Esophagus muscularis mucosa (tissue), 4 donors: ENCODE results near the gene CCDC92B. TPM values are rescaled to one million over a fixed set of nuclear protein-coding genes. Genes with fewer than 3 reads are reported as not detected.
A peak's percentile ranks its signal among the peaks of the same experiment; 100 is the strongest.

Source experiments
- DNase-seq: peaks from one replicate; pipeline ENCODE4 v3.0.0-alpha.2; 2017; ENCODE audit errors: extremely low spot score
- H3K27ac ChIP-seq, 4 donors: fragments of 200-600 bp; sonication (generic); replicated peaks in 1 of 4; 1 replicate in 3 of 4; 2 replicates in 1 of 4; pipeline ENCODE4 v1.5.1; 2016 to 2019; ENCODE audit warnings: mild to moderate bottlenecking in 1 of 4
- H3K27me3 ChIP-seq, 4 donors: fragments of 200-600 bp; sonication (generic); one replicate each; pipeline versions ENCODE4 v1.5.1 to v1.6.0; 2016 to 2019
- H3K36me3 ChIP-seq, 4 donors: fragments of 200-600 bp; sonication (generic); one replicate each; pipeline ENCODE4 v1.5.1; 2016 to 2019
- H3K4me1 ChIP-seq, 4 donors: fragments of 200-600 bp; sonication (generic); one replicate each; pipeline ENCODE4 v1.5.1; 2016 to 2019
- H3K4me3 ChIP-seq, 4 donors: fragments of 200-600 bp; sonication (generic); 1 replicate in 2 of 4; 2 replicates in 2 of 4; pipeline ENCODE4 v1.5.1; 2016 to 2019; ENCODE audit warnings: mild to moderate bottlenecking in 4 of 4, moderate library complexity in 1 of 4
- H3K9me3 ChIP-seq, 4 donors: fragments of 200-600 bp; sonication (generic); 1 replicate in 3 of 4; 2 replicates in 1 of 4; pipeline ENCODE4 v1.5.1; 2016 to 2019
- EP300 ChIP-seq: sonication (generic); formaldehyde crosslinking; IDR thresholded peaks from one replicate; pipeline ENCODE4 v1.6.1; 2017; ENCODE audit warnings: antibody characterized with exemption
- POLR2A ChIP-seq: fragments of 450-650 bp; IDR thresholded peaks from one replicate; pipeline ENCODE4 v1.6.1; 2017; ENCODE audit warnings: antibody characterized with exemption, moderate library complexity, mild to moderate bottlenecking, low read depth
- POLR2AphosphoS5 ChIP-seq, 2 donors: sonication (generic); formaldehyde crosslinking; IDR thresholded peaks; one replicate each; pipeline ENCODE4 v1.6.1; 2017; ENCODE audit warnings: antibody characterized with exemption in 2 of 2
- WGBS: methylation state at CpG from one replicate; pipeline ENCODE4 v1.1.5; 2018; 5-methylcytosine and 5-hydroxymethylcytosine counted together
- intact Hi-C: fragments of 100-400 bp; cut with DNase I; formaldehyde crosslinking; loops from one replicate; pipeline ENCODE4 v1.15.1; 2023
- total RNA-seq, 4 donors: library from RNA; depleted of rRNA; stranded (reverse); fragments of >200 nt; gene quantifications; one replicate each; pipeline versions ENCODE4 v1.1.0 to v1.2.1, GENCODE V29; 2016
- TF ChIP-seq, protein P1 (sequence below), 3 experiments: fragments of 200-600 bp in 2 of 3; fragments of 450-650 bp in 1 of 3; sonication (generic) in 2 of 3; IDR thresholded peaks; one replicate each; pipeline ENCODE4 v1.5.1; 2017 to 2019; ENCODE audit warnings: antibody characterized with exemption in 3 of 3, mild to moderate bottlenecking in 2 of 3, moderate library complexity in 1 of 3

The CCDC92B gene
- total RNA-seq, 4 donors from 2014 or later: 0.13 to 0.42 TPM; not detected in 2

- WGBS: 66% methylated on average over 27 of the region's 27 CpGs
- no peaks in the 10 kb centered on the region for H3K9me3 ChIP-seq
- H3K4me3 ChIP-seq: no peak overlapping the region
- H3K4me1 ChIP-seq: peaks cover 40 to 60% (median 50%) of the 10 kb centered on the region in 4 donors
- peak; percentile 88 for DNase-seq
- peaks cover 26 to 59% (median 50%) of the 10 kb centered on the region in 4 donors for H3K36me3 ChIP-seq
- TF ChIP-seq EP300 (peak; percentile 35), POLR2A (no peak), POLR2AphosphoS5 (IDR thresholded peaks at IDR 0.05) (peak; percentile 74)
- TF ChIP-seq, protein P1, sequence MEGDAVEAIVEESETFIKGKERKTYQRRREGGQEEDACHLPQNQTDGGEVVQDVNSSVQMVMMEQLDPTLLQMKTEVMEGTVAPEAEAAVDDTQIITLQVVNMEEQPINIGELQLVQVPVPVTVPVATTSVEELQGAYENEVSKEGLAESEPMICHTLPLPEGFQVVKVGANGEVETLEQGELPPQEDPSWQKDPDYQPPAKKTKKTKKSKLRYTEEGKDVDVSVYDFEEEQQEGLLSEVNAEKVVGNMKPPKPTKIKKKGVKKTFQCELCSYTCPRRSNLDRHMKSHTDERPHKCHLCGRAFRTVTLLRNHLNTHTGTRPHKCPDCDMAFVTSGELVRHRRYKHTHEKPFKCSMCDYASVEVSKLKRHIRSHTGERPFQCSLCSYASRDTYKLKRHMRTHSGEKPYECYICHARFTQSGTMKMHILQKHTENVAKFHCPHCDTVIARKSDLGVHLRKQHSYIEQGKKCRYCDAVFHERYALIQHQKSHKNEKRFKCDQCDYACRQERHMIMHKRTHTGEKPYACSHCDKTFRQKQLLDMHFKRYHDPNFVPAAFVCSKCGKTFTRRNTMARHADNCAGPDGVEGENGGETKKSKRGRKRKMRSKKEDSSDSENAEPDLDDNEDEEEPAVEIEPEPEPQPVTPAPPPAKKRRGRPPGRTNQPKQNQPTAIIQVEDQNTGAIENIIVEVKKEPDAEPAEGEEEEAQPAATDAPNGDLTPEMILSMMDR (IDR thresholded peaks at IDR 0.05): no peak
- H3K27ac ChIP-seq: peak overlapping the region; percentile 71 to 75 (median 72)
- intact Hi-C loops: loop anchor here (5.0 to 10.0 kb wide), 2 partner anchors 96 to 174 kb away; partner anchors contain the start of genes METTL16 and PAFAH1B1
- H3K27me3 ChIP-seq: no peaks in the 10 kb centered on the region
These were observed 60.8 kb downstream of the CCDC92B start for GRCh38 chr17:2688351-2689342.

GRCh38 chr17:2687074-2687418, 62.4 kb downstream of the CCDC92B start:
- Histone ChIP-seq H3K27me3 (no peaks in the 10 kb centered on the region), H3K4me1 (peaks cover 40 to 61% (median 52%) of the 10 kb centered on the region in 4 donors), H3K27ac (peak overlapping the region; percentile 71 to 75 (median 72)), H3K36me3 (peaks cover 19 to 56% (median 44%) of the 10 kb centered on the region in 4 donors), H3K4me3 (no peak overlapping the region), H3K9me3 (no peaks in the 10 kb centered on the region)
- intact Hi-C loops: loop anchor here (5.0 to 10.0 kb wide), 2 partner anchors 95 to 172 kb away; partner anchors contain the start of genes METTL16 and PAFAH1B1
- no peak for TF ChIP-seq POLR2A
- TF ChIP-seq, protein P1 (IDR thresholded peaks at IDR 0.05): no peak
- TF ChIP-seq EP300: no peak
- no peak for TF ChIP-seq POLR2AphosphoS5 (IDR thresholded peaks at IDR 0.05)
- WGBS: 64% methylated on average over 6 of the region's 6 CpGs
- DNase-seq: no peak

DNA sequence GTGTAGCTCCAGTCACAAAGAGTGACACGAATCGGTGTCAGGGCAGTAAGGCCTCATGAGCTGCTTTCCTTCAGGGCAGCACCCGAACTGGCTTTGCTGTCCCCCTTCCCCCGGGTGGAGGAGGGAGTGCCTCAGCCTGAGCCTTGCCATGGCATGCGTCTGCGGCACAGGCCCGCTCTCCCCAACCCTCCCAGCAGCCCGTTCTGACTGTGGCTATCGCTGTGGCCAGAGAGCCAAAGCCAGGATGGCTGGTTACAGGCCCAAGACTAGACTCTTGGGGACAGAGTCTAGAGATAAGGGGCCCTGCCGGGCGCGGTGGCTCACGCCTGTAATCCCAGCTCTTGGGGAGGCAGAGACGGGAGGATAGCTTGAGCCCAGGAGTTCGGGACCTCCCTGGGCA, 63.8 kb downstream of the CCDC92B start:
- WGBS: 84% methylated on average over 10 of the region's 15 CpGs
- Histone ChIP-seq H3K36me3 (peaks cover 19 to 56% (median 44%) of the 10 kb centered on the region in 4 donors), H3K4me1 (peaks cover 40 to 61% (median 52%) of the 10 kb centered on the region in 4 donors), H3K27ac (peak overlapping the region; percentile 71 to 75 (median 72)), H3K27me3 (no peaks in the 10 kb centered on the region), H3K9me3 (no peaks in the 10 kb centered on the region), H3K4me3 (no peak overlapping the region)
- TF ChIP-seq, protein P1 (IDR thresholded peaks at IDR 0.05): no peak
- TF ChIP-seq POLR2A (no peak), POLR2AphosphoS5 (IDR thresholded peaks at IDR 0.05) (no peak), EP300 (no peak)
- no peak for DNase-seq
- intact Hi-C loops: loop anchor here (5.0 to 10.0 kb wide), 2 partner anchors 93 to 171 kb away; partner anchors contain the start of genes METTL16 and PAFAH1B1

GRCh38 chr17:2684549-2684948, 64.9 kb downstream of the CCDC92B start:
- intact Hi-C loops: loop anchor here (10.0 kb wide), 1 partner anchor 170 kb away; the partner anchor contains the start of gene METTL16
- Histone ChIP-seq H3K9me3 (no peaks in the 10 kb centered on the region), H3K4me1 (peaks cover 34 to 51% (median 48%) of the 10 kb centered on the region in 4 donors), H3K36me3 (peaks cover 28 to 59% (median 46%) of the 10 kb centered on the region in 4 donors), H3K4me3 (no peak overlapping the region), H3K27ac (no peak overlapping the region), H3K27me3 (no peaks in the 10 kb centered on the region)
- DNase-seq: no peak
- WGBS: 94% methylated on average over 18 of the region's 18 CpGs
- no peak for TF ChIP-seq EP300
- TF ChIP-seq POLR2AphosphoS5 (IDR thresholded peaks at IDR 0.05): no peak
- no peak for TF ChIP-seq POLR2A
- TF ChIP-seq, protein P1 (IDR thresholded peaks at IDR 0.05): no peak
